ENCODE measurements around the gene IQSEC1. TPM values are rescaled to one million over a fixed set of nuclear protein-coding genes. Genes with fewer than 3 reads are reported as not detected.

IQSEC1 gene
- total RNA-seq, 4 donors from 2014 or later = 33.6 to 72.0 (median 55.9) TPM

DNA sequence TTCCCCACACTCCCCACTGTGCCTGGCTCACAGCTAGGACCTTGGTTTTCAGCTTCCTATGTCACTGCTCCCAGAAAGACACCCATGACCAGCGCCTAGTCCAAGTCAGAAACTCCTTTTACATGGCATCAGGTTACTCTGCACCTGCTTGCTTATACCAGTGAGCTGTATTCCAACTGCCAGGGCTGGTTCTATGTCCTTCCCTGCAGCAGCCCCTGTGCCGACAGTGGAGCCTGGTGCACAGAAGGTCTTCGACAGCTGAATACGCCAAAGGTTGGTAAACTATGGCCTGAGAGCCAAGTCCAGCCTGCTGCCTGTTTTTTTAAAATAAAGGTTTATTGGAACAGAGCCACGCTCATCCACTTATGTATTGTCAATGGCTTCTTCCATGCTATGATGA lies 102.5 kb downstream of the IQSEC1 start:
- DNase-seq (ENCODE audit: low spot score) = no peak
- ATAC-seq (ENCODE audit: low FRiP score) = no peak
- TF ChIP-seq, protein P1, sequence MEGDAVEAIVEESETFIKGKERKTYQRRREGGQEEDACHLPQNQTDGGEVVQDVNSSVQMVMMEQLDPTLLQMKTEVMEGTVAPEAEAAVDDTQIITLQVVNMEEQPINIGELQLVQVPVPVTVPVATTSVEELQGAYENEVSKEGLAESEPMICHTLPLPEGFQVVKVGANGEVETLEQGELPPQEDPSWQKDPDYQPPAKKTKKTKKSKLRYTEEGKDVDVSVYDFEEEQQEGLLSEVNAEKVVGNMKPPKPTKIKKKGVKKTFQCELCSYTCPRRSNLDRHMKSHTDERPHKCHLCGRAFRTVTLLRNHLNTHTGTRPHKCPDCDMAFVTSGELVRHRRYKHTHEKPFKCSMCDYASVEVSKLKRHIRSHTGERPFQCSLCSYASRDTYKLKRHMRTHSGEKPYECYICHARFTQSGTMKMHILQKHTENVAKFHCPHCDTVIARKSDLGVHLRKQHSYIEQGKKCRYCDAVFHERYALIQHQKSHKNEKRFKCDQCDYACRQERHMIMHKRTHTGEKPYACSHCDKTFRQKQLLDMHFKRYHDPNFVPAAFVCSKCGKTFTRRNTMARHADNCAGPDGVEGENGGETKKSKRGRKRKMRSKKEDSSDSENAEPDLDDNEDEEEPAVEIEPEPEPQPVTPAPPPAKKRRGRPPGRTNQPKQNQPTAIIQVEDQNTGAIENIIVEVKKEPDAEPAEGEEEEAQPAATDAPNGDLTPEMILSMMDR (IDR thresholded peaks at IDR 0.05) = no peak

- ATAC-seq (ENCODE audit: low FRiP score) (no peak), DNase-seq (ENCODE audit: low spot score) (no peak)
- TF ChIP-seq, protein P1 (IDR thresholded peaks at IDR 0.05) = no peak
Observed at GRCh38 chr3:12969486-12969885, 103.7 kb downstream of the IQSEC1 start.

- ATAC-seq (ENCODE audit: low FRiP score) (no peak), DNase-seq (ENCODE audit: low spot score) (no peak)
- TF ChIP-seq, protein P1 (IDR thresholded peaks at IDR 0.05) = no peak
Observed at GRCh38 chr3:12968541-12968940, 104.7 kb downstream of the IQSEC1 start.

DNA sequence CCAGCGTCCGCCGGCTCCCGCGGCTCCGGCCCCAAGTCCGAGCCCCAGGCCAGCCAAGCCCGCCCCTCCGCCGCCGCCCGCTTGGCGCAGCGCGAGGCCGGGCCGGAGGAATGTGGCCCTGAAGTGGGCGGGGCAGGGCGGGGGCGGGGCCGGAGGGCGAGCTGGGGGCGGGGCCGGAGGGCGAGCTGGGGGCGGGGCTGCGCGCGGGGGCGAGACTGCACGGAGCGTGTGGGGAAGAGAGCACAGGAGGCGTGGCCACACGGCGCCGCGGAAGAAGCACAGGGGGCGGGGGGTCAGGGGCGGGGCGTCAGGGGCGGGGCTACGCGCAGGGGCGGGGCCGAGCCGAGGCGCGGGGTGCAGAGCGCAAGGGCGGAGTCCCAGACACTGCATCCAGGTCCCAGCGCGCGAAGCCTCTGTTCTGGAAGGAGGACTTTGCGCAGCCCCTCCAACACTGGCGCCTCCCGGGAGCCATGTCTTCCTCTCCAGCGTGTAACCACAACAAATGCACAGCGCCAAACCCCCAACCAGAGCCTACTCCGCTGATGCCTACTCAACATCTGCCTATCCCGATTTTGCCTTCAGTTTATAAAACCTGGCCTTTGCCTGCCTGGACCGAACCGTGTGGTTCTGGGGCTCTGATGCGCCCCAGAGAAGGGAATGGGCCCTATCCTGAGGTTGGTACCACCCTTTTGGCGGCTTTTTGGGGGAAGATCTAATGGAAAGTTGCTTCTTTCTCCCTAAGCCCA lies 105.5 kb downstream of the IQSEC1 start:
- peak; percentile 57 for DNase-seq (ENCODE audit: low spot score)
- ATAC-seq (ENCODE audit: low FRiP score) = peak; percentile 93
- TF ChIP-seq, protein P1 (IDR thresholded peaks at IDR 0.05) = no peak

DNA sequence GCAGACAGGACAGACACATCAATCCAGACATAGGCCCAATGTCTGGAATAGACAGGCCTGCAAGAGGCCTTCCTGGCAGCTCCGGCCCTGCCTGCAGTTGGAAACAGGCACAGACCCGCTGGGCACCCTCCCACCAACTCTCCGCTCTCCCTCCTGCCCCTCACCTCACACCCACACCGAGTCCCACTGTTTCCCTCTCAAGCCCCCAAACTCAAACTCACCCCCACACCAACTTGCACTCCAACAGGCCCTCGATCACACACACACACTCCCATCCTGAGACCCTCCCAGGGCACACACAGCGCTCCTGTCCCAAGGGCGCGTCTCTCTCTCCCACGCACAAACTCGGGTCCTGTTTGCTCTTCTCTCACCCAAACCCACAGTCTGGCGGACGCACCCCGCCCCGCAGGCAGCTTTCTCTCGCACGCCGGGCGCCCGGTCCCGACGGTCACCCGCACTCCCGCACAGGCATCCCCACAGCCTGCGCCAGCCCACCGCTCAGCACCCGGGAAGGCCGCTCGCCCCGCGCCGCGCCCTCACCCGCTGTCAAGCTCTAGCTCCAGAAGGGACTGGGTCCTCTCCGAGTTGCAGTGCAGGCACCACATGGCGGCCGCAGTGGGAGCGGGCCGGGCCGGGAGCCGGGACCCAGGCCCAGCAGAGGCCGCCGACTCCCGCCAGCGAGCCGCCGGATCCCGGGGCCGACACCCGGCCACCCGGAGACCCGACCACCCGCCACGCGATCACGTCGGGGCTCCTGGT lies 106.2 kb downstream of the IQSEC1 start:
- ATAC-seq (ENCODE audit: low FRiP score) = peak; percentile 33
- no peak for DNase-seq (ENCODE audit: low spot score)
- TF ChIP-seq, protein P1 (IDR thresholded peaks at IDR 0.05) = no peak

DNA sequence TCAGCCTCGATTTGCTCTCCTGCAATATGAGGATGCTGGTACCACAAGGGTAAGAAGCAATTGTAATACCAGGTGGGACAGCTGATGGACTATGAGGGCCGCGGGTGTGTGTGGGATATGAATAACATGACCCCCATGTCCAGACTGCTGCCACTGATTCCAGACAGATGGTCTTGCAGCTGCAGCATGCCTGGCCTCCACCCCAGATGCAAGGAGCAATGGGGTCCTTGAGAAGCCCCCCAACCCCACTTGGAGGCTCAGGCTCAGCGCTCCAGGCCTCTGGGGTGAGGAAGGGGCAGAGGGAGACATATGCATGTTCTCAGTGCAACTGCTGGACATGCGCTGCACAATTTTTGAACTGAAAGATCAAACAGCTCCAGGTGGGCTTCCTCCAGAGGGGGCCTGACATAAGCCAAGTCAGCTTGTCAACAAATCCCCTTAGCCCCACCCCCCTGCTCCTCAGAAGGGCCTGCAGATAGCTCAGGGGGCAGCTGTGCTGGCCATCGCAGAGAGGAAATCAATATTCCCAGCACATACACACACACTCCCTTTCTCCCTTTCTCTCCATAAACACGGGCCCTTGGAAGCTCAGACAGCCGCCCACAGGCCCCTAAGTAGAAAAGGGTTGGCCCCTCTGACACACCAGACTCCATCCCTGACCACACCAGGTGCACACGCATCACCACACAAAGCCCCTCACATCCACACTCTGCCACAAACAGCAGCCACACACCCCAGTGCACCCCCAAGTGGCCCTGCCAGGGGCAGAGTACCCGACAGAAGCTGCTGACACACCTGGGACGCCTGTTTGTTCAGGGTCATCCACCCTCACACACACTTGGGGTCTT lies 107.0 kb downstream of the IQSEC1 start:
- TF ChIP-seq, protein P1 (IDR thresholded peaks at IDR 0.05) = no peak
- DNase-seq (ENCODE audit: low spot score) = no peak
- ATAC-seq (ENCODE audit: low FRiP score) = no peak

Measured in omental fat pad (tissue), 4 donors.